ENCODE data around the gene TCP10L. TPM values are rescaled to one million over a fixed set of nuclear protein-coding genes. Genes with fewer than 3 reads are reported as not detected.
A peak's percentile ranks its signal among the peaks of the same experiment; 100 is the strongest.
"Not testable (repeated sequence)": the region's sequence is repeated elsewhere in the genome, so short reads cannot be mapped to it uniquely, and the experiment has no call there.

TCP10L gene
- total RNA-seq, 1 donor from 2014 or later: 0.06 TPM

DNA sequence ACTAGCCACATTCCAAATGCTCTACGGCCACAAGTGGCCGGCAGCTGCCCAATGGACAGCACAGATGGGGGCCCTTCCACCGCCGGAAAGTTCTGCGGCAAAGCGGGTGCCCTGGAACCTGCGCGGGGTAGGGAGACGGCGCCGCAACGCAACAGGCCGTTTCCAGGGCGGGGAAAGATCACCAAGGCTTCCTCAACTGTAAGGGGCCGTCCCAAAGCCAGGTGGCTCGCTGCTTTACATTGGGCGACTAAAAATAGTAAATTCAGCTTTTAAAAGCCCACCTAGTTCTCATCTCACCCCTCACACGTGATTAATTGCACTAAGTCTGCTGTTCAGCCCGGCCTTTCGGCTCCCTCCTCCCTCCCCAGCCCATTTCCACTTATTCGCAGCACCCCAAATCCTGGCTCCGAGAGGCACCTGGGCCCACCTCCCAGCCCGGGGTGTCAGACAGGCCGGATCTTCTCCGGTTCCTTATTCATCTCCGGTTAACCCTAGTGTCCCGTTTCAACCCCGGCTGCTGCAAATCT, 26.2 kb upstream of the TCP10L start:
- no peak for TF ChIP-seq CTCF (conservative IDR thresholded peaks at IDR 0.05; ENCODE audit: low read depth, low read length)
- peak overlapping the region; percentile 99 for H3K4me3 ChIP-seq (ENCODE audit: low read depth, low read length)
- no peak for DNase-seq (ENCODE audit: low read depth)

GRCh38 chr21:32610940-32611339, 25.6 kb upstream of the TCP10L start:
- DNase-seq (ENCODE audit: low read depth): not testable (repeated sequence)
- H3K4me3 ChIP-seq (ENCODE audit: low read depth, low read length): peak overlapping the region; percentile 99

- TF ChIP-seq CTCF (conservative IDR thresholded peaks at IDR 0.05; ENCODE audit: low read depth, low read length): no peak
- no peak for DNase-seq (ENCODE audit: low read depth)
- H3K4me3 ChIP-seq (ENCODE audit: low read depth, low read length): no peak overlapping the region
Measured at GRCh38 chr21:32608851-32609250, 23.5 kb upstream of the TCP10L start.

DNA sequence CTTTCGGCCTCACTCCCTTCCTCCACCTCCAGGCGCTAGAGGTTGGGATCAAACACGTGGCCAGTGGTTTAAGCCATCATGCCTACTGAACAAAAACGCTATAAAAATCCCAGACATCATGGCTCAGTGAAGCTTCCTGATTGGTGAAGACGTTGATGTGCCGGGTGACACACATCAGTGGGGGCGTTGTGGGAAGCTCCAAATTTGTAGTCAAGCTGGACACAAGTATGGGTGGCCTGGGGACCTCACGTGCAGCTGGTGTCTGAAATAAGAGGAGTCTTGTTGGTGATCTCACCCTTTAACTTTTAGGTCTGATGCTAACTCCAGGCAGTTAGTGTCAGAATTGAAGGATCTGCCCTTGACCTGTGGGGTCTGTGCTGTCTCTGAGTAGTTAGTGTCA, 20.1 kb upstream of the TCP10L start:
- no peak for TF ChIP-seq CTCF (conservative IDR thresholded peaks at IDR 0.05; ENCODE audit: low read depth, low read length)
- no peak for DNase-seq (ENCODE audit: low read depth)
- no peak overlapping the region for H3K4me3 ChIP-seq (ENCODE audit: low read depth, low read length)

DNA sequence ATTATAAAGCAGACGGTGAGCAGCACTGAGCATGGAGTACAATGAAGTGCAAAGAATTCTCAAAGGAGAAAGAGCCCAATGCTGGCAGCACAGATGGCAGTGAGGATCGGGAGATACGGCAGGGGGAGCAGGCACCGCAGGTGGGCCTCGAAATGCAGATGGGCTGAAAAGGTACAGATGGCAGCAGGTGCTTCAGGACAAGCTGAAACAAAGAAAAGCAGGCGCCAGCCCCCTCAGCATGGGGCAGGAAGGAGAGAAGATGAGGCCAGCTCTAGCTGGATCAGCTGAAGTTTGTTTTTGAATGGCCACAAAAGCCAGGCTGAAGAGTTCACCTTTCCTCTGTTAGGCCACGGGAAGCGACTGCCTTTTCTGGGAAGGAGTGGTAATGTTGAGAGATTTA, 19.1 kb upstream of the TCP10L start:
- no peak for DNase-seq (ENCODE audit: low read depth)
- TF ChIP-seq CTCF (conservative IDR thresholded peaks at IDR 0.05; ENCODE audit: low read depth, low read length): no peak
- H3K4me3 ChIP-seq (ENCODE audit: low read depth, low read length): no peak overlapping the region

GRCh38 chr21:32603131-32603530, 17.8 kb upstream of the TCP10L start:
- no peak for DNase-seq (ENCODE audit: low read depth)
- H3K4me3 ChIP-seq (ENCODE audit: low read depth, low read length): no peak overlapping the region
- TF ChIP-seq CTCF (conservative IDR thresholded peaks at IDR 0.05; ENCODE audit: low read depth, low read length): no peak

DNA sequence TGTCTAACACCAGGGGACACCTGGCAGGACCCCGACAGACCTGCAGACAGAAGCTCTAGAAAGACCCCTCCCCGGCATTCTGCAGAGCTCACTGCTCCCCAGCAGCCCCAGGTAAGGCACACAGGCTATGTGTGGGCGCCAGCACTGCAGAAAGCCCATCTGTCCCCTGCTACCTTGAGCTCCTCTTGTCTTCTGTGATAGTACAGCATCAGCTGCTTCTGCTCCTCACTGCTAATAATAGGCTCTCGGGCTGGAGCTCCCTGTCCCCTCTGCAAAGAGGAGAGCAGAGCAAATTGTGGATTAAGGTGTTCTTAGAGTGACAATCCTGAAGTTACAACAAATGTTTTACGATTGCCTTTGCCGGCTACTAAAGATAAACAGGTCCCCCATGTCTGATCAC, 16.8 kb upstream of the TCP10L start:
- no peak overlapping the region for H3K4me3 ChIP-seq (ENCODE audit: low read depth, low read length)
- no peak for TF ChIP-seq CTCF (conservative IDR thresholded peaks at IDR 0.05; ENCODE audit: low read depth, low read length)
- DNase-seq (ENCODE audit: low read depth): no peak
